ENCODE measurements around the gene NTPCR. TPM values are rescaled to one million over a fixed set of nuclear protein-coding genes. Genes with fewer than 3 reads are reported as not detected.
A peak's percentile ranks its signal among the peaks of the same experiment; 100 is the strongest.
"Not testable (repeated sequence)": the region's sequence is repeated elsewhere in the genome, so short reads cannot be mapped to it uniquely, and the experiment has no call there.

The NTPCR gene
- total RNA-seq, 1 donor from 2014 or later = 47.6 TPM

- Histone ChIP-seq H3K36me3 (no peaks in the 10 kb centered on the region), H3K4me1 (peaks cover 11% of the 10 kb centered on the region), H3K4me3 (no peak overlapping the region), H3K27ac (replicated peaks) (no peak overlapping the region), H3K9me3 (replicated peaks) (peaks cover 9% of the 10 kb centered on the region), H3K27me3 (ENCODE audit: low read depth) (no peaks in the 10 kb centered on the region)
- no peak for DNase-seq
- intact Hi-C loops (cut with micrococcal nuclease) = no loop called here
- no peak for TF ChIP-seq CTCF (IDR thresholded peaks at IDR 0.05; ENCODE audit: borderline replicate concordance)
Observed at GRCh38 chr1:232995189-232995588, 44.8 kb downstream of the NTPCR start.

GRCh38 chr1:232996143-232996542 is 45.7 kb downstream of the NTPCR start:
- no peak for TF ChIP-seq CTCF (IDR thresholded peaks at IDR 0.05; ENCODE audit: borderline replicate concordance)
- H3K27ac ChIP-seq (replicated peaks) = no peak overlapping the region

GRCh38 chr1:232998138-232998537 is 47.7 kb downstream of the NTPCR start:
- DNase-seq = no peak
- intact Hi-C loops (cut with micrococcal nuclease) = no loop called here
- TF ChIP-seq CTCF (IDR thresholded peaks at IDR 0.05; ENCODE audit: borderline replicate concordance) = no peak
- Histone ChIP-seq H3K4me3 (no peak overlapping the region), H3K9me3 (replicated peaks) (peaks cover 9% of the 10 kb centered on the region), H3K27me3 (ENCODE audit: low read depth) (no peaks in the 10 kb centered on the region), H3K36me3 (no peaks in the 10 kb centered on the region), H3K4me1 (no peaks in the 10 kb centered on the region), H3K27ac (replicated peaks) (no peak overlapping the region)

More at GRCh38 chr1:232996143-232996542, 45.7 kb downstream of the NTPCR start:
- H3K36me3 ChIP-seq = no peaks in the 10 kb centered on the region
- intact Hi-C loops (cut with micrococcal nuclease) = no loop called here
- H3K4me1 ChIP-seq = peaks cover 11% of the 10 kb centered on the region
- H3K4me3 ChIP-seq = no peak overlapping the region
- peaks cover 9% of the 10 kb centered on the region for H3K9me3 ChIP-seq (replicated peaks)
- H3K27me3 ChIP-seq (ENCODE audit: low read depth) = no peaks in the 10 kb centered on the region
- DNase-seq = no peak

GRCh38 chr1:232998646-232999045 is 48.2 kb downstream of the NTPCR start:
- H3K9me3 ChIP-seq (replicated peaks) = peaks cover 4% of the 10 kb centered on the region
- intact Hi-C loops (cut with micrococcal nuclease) = no loop called here
- H3K27me3 ChIP-seq (ENCODE audit: low read depth) = no peaks in the 10 kb centered on the region
- no peak for TF ChIP-seq CTCF (IDR thresholded peaks at IDR 0.05; ENCODE audit: borderline replicate concordance)
- no peak overlapping the region for H3K27ac ChIP-seq (replicated peaks)
- no peak overlapping the region for H3K4me3 ChIP-seq
- no peaks in the 10 kb centered on the region for H3K36me3 ChIP-seq
- no peaks in the 10 kb centered on the region for H3K4me1 ChIP-seq
- DNase-seq = no peak

GRCh38 chr1:232999956-233000625 is 49.7 kb downstream of the NTPCR start:
- Histone ChIP-seq H3K4me1 (no peaks in the 10 kb centered on the region), H3K36me3 (no peaks in the 10 kb centered on the region), H3K27me3 (ENCODE audit: low read depth) (no peaks in the 10 kb centered on the region), H3K9me3 (replicated peaks) (no peaks in the 10 kb centered on the region), H3K27ac (replicated peaks) (no peak overlapping the region), H3K4me3 (no peak overlapping the region)
- intact Hi-C loops (cut with micrococcal nuclease) = no loop called here
- TF ChIP-seq CTCF (IDR thresholded peaks at IDR 0.05; ENCODE audit: borderline replicate concordance) = no peak
- peak; percentile 63 for DNase-seq

- H3K27ac ChIP-seq (replicated peaks); H3K36me3 ChIP-seq; H3K27me3 ChIP-seq (ENCODE audit: low read depth); intact Hi-C loops (cut with micrococcal nuclease); H3K9me3 ChIP-seq (replicated peaks); DNase-seq; H3K4me3 ChIP-seq; H3K4me1 ChIP-seq: not testable (repeated sequence)
Observed at GRCh38 chr1:233003638-233004037, 53.2 kb downstream of the NTPCR start.
